Stimulated activated CD4-positive, alpha-beta T cell treated with anti-CD3 and anti-CD28 coated beads, TNF-alpha, amount 100 ng/mL, for 48 hours (primary cell): ENCODE measurements around the gene EXT2.

Source experiments
- DNase-seq, 3 donors: peaks; one replicate each; pipeline ENCODE4 v3.0.0-alpha.2; 2020; ENCODE audit warnings: low read depth in 3 of 3

EXT2 gene

GRCh38 chr11:44267006-44267749 is 171.7 kb downstream of the EXT2 start:
- no peak for DNase-seq

GRCh38 chr11:44267750-44268613 is 172.5 kb downstream of the EXT2 start:
- DNase-seq, result no peak

GRCh38 chr11:44268614-44269080 is 173.2 kb downstream of the EXT2 start:
- no peak for DNase-seq

GRCh38 chr11:44269369-44270351 is 174.2 kb downstream of the EXT2 start:
- DNase-seq, result no peak

- no peak for DNase-seq
Observed at GRCh38 chr11:44270403-44271273, 175.2 kb downstream of the EXT2 start.

GRCh38 chr11:44271286-44271685 is 175.8 kb downstream of the EXT2 start:
- DNase-seq, result no peak

- DNase-seq, result no peak
Observed at GRCh38 chr11:44274404-44274803, 178.9 kb downstream of the EXT2 start.

- DNase-seq, result no peak
Observed at GRCh38 chr11:44275241-44275640, 179.8 kb downstream of the EXT2 start.

- no peak for DNase-seq
Observed at GRCh38 chr11:44275961-44276550, 180.6 kb downstream of the EXT2 start.

GRCh38 chr11:44277196-44278090 is 182.0 kb downstream of the EXT2 start:
- DNase-seq, result no peak

- DNase-seq, result no peak
Observed at GRCh38 chr11:44279483-44279882, 184.0 kb downstream of the EXT2 start.

- no peak for DNase-seq
Observed at GRCh38 chr11:44280257-44280656, 184.8 kb downstream of the EXT2 start.

- DNase-seq, result no peak
Observed at GRCh38 chr11:44281151-44281550, 185.7 kb downstream of the EXT2 start.

- no peak for DNase-seq
Observed at GRCh38 chr11:44282620-44283019, 187.1 kb downstream of the EXT2 start.

GRCh38 chr11:44285756-44286155 is 190.3 kb downstream of the EXT2 start:
- DNase-seq, result no peak

GRCh38 chr11:44286268-44286880 is 190.9 kb downstream of the EXT2 start:
- peak; percentile 32 to 47 (median 39) for DNase-seq

GRCh38 chr11:44286911-44287310 is 191.4 kb downstream of the EXT2 start:
- no peak for DNase-seq

GRCh38 chr11:44288133-44288526 is 192.7 kb downstream of the EXT2 start:
- DNase-seq, result no peak

GRCh38 chr11:44290208-44290607 is 194.7 kb downstream of the EXT2 start:
- no peak for DNase-seq
